Measurements from ENCODE around the gene VPS52. TPM values are rescaled to one million over a fixed set of nuclear protein-coding genes. Genes with fewer than 3 reads are reported as not detected.

The VPS52 gene
- total RNA-seq, 1 experiment from 2014 or later, result 47.8 TPM

- POLR2A ChIA-PET, result interaction anchor here (0.9 to 1.8 kb wide), 2 partner anchors 70 to 116 kb away, joined by 4 to 7 read pairs; partner anchors contain the start of genes RPS18, VPS52 and ZBTB22
These were observed 69.7 kb downstream of the VPS52 start for GRCh38 chr6:33201935-33202334.

GRCh38 chr6:33201147-33201545, 70.5 kb downstream of the VPS52 start:
- Mint-ChIP-seq H3K4me1 (ENCODE audit: insufficient read depth, unreplicated experiment) (peaks cover 68% of the 10 kb centered on the region), H3K9me3 (ENCODE audit: unreplicated experiment) (no peaks in the 10 kb centered on the region), H3K4me3 (ENCODE audit: unreplicated experiment) (peak overlapping the region; percentile 98), H3K36me3 (ENCODE audit: insufficient read depth, unreplicated experiment) (peaks cover 41% of the 10 kb centered on the region), H3K27me3 (ENCODE audit: insufficient read depth, unreplicated experiment) (no peaks in the 10 kb centered on the region), H3K27ac (ENCODE audit: low read depth, unreplicated experiment) (peak overlapping the region; percentile 100)
- ChIA-PET POLR2A (interaction anchor here (1.8 kb wide), 1 partner anchor 71 kb away, joined by 7 read pairs; the partner anchor contains the start of genes RPS18 and VPS52), CTCF (no interaction called here)
- intact Hi-C loops (cut with micrococcal nuclease), result loop anchor here (2.0 to 5.0 kb wide), 2 partner anchors 48 to 96 kb away; partner anchors contain the start of gene RGL2
- BruUV-seq (replicated peaks), result TSS peak; percentile 71
- DNase-seq (ENCODE audit: unreplicated experiment), result no peak
- TF ChIP-seq CTCF (IDR thresholded peaks at IDR 0.05; ENCODE audit: unreplicated experiment), result no peak

More at GRCh38 chr6:33201935-33202334, 69.7 kb downstream of the VPS52 start:
- CTCF ChIA-PET, result no interaction called here
- Mint-ChIP-seq H3K4me1 (ENCODE audit: insufficient read depth, unreplicated experiment) (peaks cover 72% of the 10 kb centered on the region), H3K9me3 (ENCODE audit: unreplicated experiment) (no peaks in the 10 kb centered on the region), H3K27me3 (ENCODE audit: insufficient read depth, unreplicated experiment) (no peaks in the 10 kb centered on the region), H3K4me3 (ENCODE audit: unreplicated experiment) (peak overlapping the region; percentile 98), H3K27ac (ENCODE audit: low read depth, unreplicated experiment) (peak overlapping the region; percentile 100), H3K36me3 (ENCODE audit: insufficient read depth, unreplicated experiment) (peaks cover 38% of the 10 kb centered on the region)
- no TSS peak for BruUV-seq (replicated peaks)
- no peak for DNase-seq (ENCODE audit: unreplicated experiment)
- intact Hi-C loops (cut with micrococcal nuclease), result loop anchor here (2.0 to 5.0 kb wide), 2 partner anchors 47 to 95 kb away; partner anchors contain the start of gene RGL2
- no peak for TF ChIP-seq CTCF (IDR thresholded peaks at IDR 0.05; ENCODE audit: unreplicated experiment)

Small RNA genes lying within 50 kb of the gene (microRNA-seq; reads per million reads assigned to microRNA genes)
- 16.7 reads per million, percentile 55 among the genes with 10 or more reads in this experiment for gene MIR219A1
- gene MIR6834, result not detected
- not detected for gene MIR6873

Other genes with a start within 250 kb of the VPS52 start
- not detected in 2 replicates for gene HLA-DPA1, start 198.2 kb downstream of the VPS52 start, total RNA-seq (2022)
- not detected in 2 replicates for gene HLA-DPB1, start 195.9 kb downstream of the VPS52 start, total RNA-seq (2022)
- gene COL11A2, start 79.4 kb downstream of the VPS52 start, total RNA-seq (2022), result 0.91 and 1.5 TPM in 2 replicates
- gene RXRB, start 71.2 kb downstream of the VPS52 start, total RNA-seq (2022), result 29.6 and 35.1 TPM in 2 replicates
- gene SLC39A7, start 71.0 kb downstream of the VPS52 start, total RNA-seq (2022), result 118 and 187 TPM in 2 replicates
- 26.4 and 26.6 TPM in 2 replicates for gene HSD17B8, start 67.2 kb downstream of the VPS52 start, total RNA-seq (2022)
- gene RING1, start 63.4 kb downstream of the VPS52 start, total RNA-seq (2022), result 45.4 and 48.3 TPM in 2 replicates
- 4,063 and 4,680 TPM in 2 replicates for gene RPS18, start 199 bp upstream of the VPS52 start, total RNA-seq (2022)
- 0.37 and 0.58 TPM in 2 replicates for gene B3GALT4, start 5.2 kb upstream of the VPS52 start, total RNA-seq (2022)
- gene WDR46, start 17.4 kb upstream of the VPS52 start, total RNA-seq (2022), result 53.1 and 57.0 TPM in 2 replicates
- 54.7 and 67.1 TPM in 2 replicates for gene PFDN6, start 17.7 kb upstream of the VPS52 start, total RNA-seq (2022)
- 30.4 and 37.9 TPM in 2 replicates for gene RGL2, start 27.1 kb upstream of the VPS52 start, total RNA-seq (2022)
- 84.9 and 87.9 TPM in 2 replicates for gene TAPBP, start 42.2 kb upstream of the VPS52 start, total RNA-seq (2022)
- 12.3 and 15.5 TPM in 2 replicates for gene ZBTB22, start 45.9 kb upstream of the VPS52 start, total RNA-seq (2022)
- 39.7 and 47.7 TPM in 2 replicates for gene DAXX, start 51.1 kb upstream of the VPS52 start, total RNA-seq (2022)
- gene KIFC1, start 119.9 kb upstream of the VPS52 start, total RNA-seq (2022), result 20.3 and 27.1 TPM in 2 replicates
- 28.9 and 33.9 TPM in 2 replicates for gene PHF1, start 139.1 kb upstream of the VPS52 start, total RNA-seq (2022)
- gene CUTA, start 146.2 kb upstream of the VPS52 start, total RNA-seq (2022), result 212 and 231 TPM in 2 replicates
- 6.7 and 9.9 TPM in 2 replicates for gene SYNGAP1, start 148.2 kb upstream of the VPS52 start, total RNA-seq (2022)
- gene ZBTB9, start 182.7 kb upstream of the VPS52 start, total RNA-seq (2022), result 7.5 and 8.3 TPM in 2 replicates